Measurements from ENCODE around the gene DUSP22. TPM values are rescaled to one million over a fixed set of nuclear protein-coding genes. Genes with fewer than 3 reads are reported as not detected.

Gene DUSP22
- polyA plus RNA-seq, 1 experiment: 9.8 TPM

- Histone ChIP-seq H3K4me3 (ENCODE audit: low read depth, low read length) (no peak overlapping the region), H3K36me3 (ENCODE audit: control insufficient read depth, insufficient read depth, low read length) (no peaks in the 10 kb centered on the region), H3K27me3 (ENCODE audit: control insufficient read depth, insufficient read depth, low read length) (no peaks in the 10 kb centered on the region)
- POLR2A ChIA-PET: no interaction called here
- CTCF ChIA-PET: no interaction called here
- TF ChIP-seq CTCF (IDR thresholded peaks at IDR 0.05; ENCODE audit: insufficient read depth, low read depth, low read length): no peak
- no peak for DNase-seq (ENCODE audit: low read depth)
Measured at GRCh38 chr6:304833-305370, 12.6 kb downstream of the DUSP22 start.

GRCh38 chr6:305371-306206, 13.3 kb downstream of the DUSP22 start:
- H3K36me3 ChIP-seq (ENCODE audit: control insufficient read depth, insufficient read depth, low read length): no peaks in the 10 kb centered on the region
- no peaks in the 10 kb centered on the region for H3K27me3 ChIP-seq (ENCODE audit: control insufficient read depth, insufficient read depth, low read length)
- ChIA-PET CTCF (no interaction called here), POLR2A (no interaction called here)
- no peak overlapping the region for H3K4me3 ChIP-seq (ENCODE audit: low read depth, low read length)
- no peak for DNase-seq (ENCODE audit: low read depth)
- TF ChIP-seq CTCF (IDR thresholded peaks at IDR 0.05; ENCODE audit: insufficient read depth, low read depth, low read length): no peak

GRCh38 chr6:306641-307061, 14.4 kb downstream of the DUSP22 start:
- Histone ChIP-seq H3K27me3 (ENCODE audit: control insufficient read depth, insufficient read depth, low read length) (no peaks in the 10 kb centered on the region), H3K4me3 (ENCODE audit: low read depth, low read length) (no peak overlapping the region), H3K36me3 (ENCODE audit: control insufficient read depth, insufficient read depth, low read length) (no peaks in the 10 kb centered on the region)
- no peak for DNase-seq (ENCODE audit: low read depth)
- no peak for TF ChIP-seq CTCF (IDR thresholded peaks at IDR 0.05; ENCODE audit: insufficient read depth, low read depth, low read length)
- ChIA-PET POLR2A (no interaction called here), CTCF (no interaction called here)

- TF ChIP-seq CTCF (IDR thresholded peaks at IDR 0.05; ENCODE audit: insufficient read depth, low read depth, low read length): no peak
- no peak for DNase-seq (ENCODE audit: low read depth)
- ChIA-PET CTCF (no interaction called here), POLR2A (no interaction called here)
- Histone ChIP-seq H3K36me3 (ENCODE audit: control insufficient read depth, insufficient read depth, low read length) (no peaks in the 10 kb centered on the region), H3K27me3 (ENCODE audit: control insufficient read depth, insufficient read depth, low read length) (no peaks in the 10 kb centered on the region), H3K4me3 (ENCODE audit: low read depth, low read length) (no peak overlapping the region)
Measured at GRCh38 chr6:307065-307814, 15.0 kb downstream of the DUSP22 start.

- Histone ChIP-seq H3K27me3 (ENCODE audit: control insufficient read depth, insufficient read depth, low read length) (no peaks in the 10 kb centered on the region), H3K36me3 (ENCODE audit: control insufficient read depth, insufficient read depth, low read length) (no peaks in the 10 kb centered on the region), H3K4me3 (ENCODE audit: low read depth, low read length) (no peak overlapping the region)
- ChIA-PET CTCF (no interaction called here), POLR2A (no interaction called here)
- TF ChIP-seq CTCF (IDR thresholded peaks at IDR 0.05; ENCODE audit: insufficient read depth, low read depth, low read length): no peak
- no peak for DNase-seq (ENCODE audit: low read depth)
Measured at GRCh38 chr6:307874-308273, 15.6 kb downstream of the DUSP22 start.

Measured in BJ (cell line).